ENCODE data around the gene CARMIL1. TPM values are rescaled to one million over a fixed set of nuclear protein-coding genes. Genes with fewer than 3 reads are reported as not detected.

Gene CARMIL1
- total and polyA plus RNA-seq, 2 of the 8 experiments (the other 6 are each of a cell fraction or from before 2014, with no cell fraction given), result 20.3 to 40.4 TPM

DNA sequence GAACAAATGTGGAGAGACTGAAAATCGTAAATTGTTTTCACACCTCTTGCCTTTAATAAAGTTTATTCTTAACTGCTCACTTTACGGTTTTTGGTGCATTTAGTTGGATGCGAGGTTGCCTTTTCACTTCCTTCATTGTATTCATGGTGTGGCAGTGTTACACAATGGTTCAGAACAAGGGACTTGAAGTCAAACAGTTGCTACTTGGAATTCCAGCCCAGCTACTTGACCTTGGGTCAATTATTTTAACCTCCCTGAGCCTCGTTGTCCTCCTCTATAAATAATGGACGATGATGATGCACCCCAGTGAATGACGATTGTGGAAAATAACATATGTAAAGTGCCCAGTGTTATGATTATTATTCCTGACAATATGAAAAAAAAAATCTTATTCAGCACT, 72.3 kb downstream of the CARMIL1 start:
- Histone ChIP-seq H3K4me3 (ENCODE audit: extremely low read depth in 1 of 4, insufficient read depth in 2 of 4, low read depth in 3 of 4, low read length in 4 of 4) (no peak overlapping the region), H3K27me3 (replicated peaks in 1 of 4; ENCODE audit: control insufficient read depth in 3 of 4, extremely low read depth in 1 of 4, insufficient read depth in 3 of 4, low read length in 3 of 4) (no peaks in the 10 kb centered on the region), H3K27ac (ENCODE audit: low read depth, low read length) (no peak overlapping the region), H2AFZ (ENCODE audit: low read length) (no peak overlapping the region), H4K20me1 (replicated peaks in 1 of 2; ENCODE audit: control insufficient read depth in 1 of 2, insufficient read depth in 2 of 2, low read length in 2 of 2) (peaks cover 0 to 2% of the 10 kb centered on the region in 2 experiments), H3K23ac (ENCODE audit: insufficient read length) (no peak overlapping the region), H2BK15ac (ENCODE audit: low read length) (no peak overlapping the region), H3K4me2 (ENCODE audit: insufficient read depth in 1 of 2, low read depth in 2 of 2, low read length in 2 of 2) (no peak overlapping the region), H2AK5ac (ENCODE audit: low read depth, low read length) (no peak overlapping the region), H2BK5ac (ENCODE audit: low read depth, low read length) (no peak overlapping the region), H4K91ac (replicated peaks; ENCODE audit: insufficient read length, low read length) (no peak overlapping the region), H3K4ac (replicated peaks; ENCODE audit: insufficient read length, low read depth, low read length) (no peak overlapping the region), H4K5ac (ENCODE audit: insufficient read length, low read depth, low read length) (no peak overlapping the region), H3K9ac (replicated peaks in 1 of 4; ENCODE audit: extremely low read depth in 1 of 4, low read depth in 3 of 4, low read length in 3 of 4) (no peak overlapping the region), H3K79me1 (ENCODE audit: low read depth, low read length) (peaks cover 2% of the 10 kb centered on the region; the same call in 1 of the 2 replicates), H3K56ac (replicated peaks; ENCODE audit: insufficient read length, low read depth, low read length) (no peak overlapping the region), H2BK12ac (ENCODE audit: low read depth, low read length) (no peak overlapping the region), H3K18ac (ENCODE audit: extremely low read depth, low read length) (no peak overlapping the region), H4K8ac (ENCODE audit: extremely low read depth, insufficient read depth, low read length) (no peak overlapping the region), H3K9me3 (ENCODE audit: insufficient read depth in 2 of 2, low read depth in 1 of 2, low read length in 1 of 2) (no peaks in the 10 kb centered on the region), H2BK20ac (ENCODE audit: low read length) (no peak overlapping the region), H3K4me1 (replicated peaks in 1 of 4; ENCODE audit: control insufficient read depth in 3 of 4, insufficient read depth in 4 of 4, low read length in 3 of 4) (no peaks in the 10 kb centered on the region), H3K79me2 (ENCODE audit: control insufficient read depth in 1 of 2, insufficient read depth in 2 of 2, low read length in 2 of 2) (peaks cover 0 to 79% of the 10 kb centered on the region in 2 experiments; a peak in 3 of 4 replicates), H3K36me3 (ENCODE audit: control insufficient read depth in 2 of 4, insufficient read depth in 4 of 4, low read length in 3 of 4) (no peaks in the 10 kb centered on the region), H2BK120ac (replicated peaks; ENCODE audit: low read depth, low read length) (no peak overlapping the region), H3K14ac (ENCODE audit: insufficient read length) (no peak overlapping the region), H3K23me2 (ENCODE audit: low read depth, low read length) (no peaks in the 10 kb centered on the region)
- ChIA-PET CTCF (ENCODE audit: partially characterized antibody) (interaction anchor here (1.0 to 5.0 kb wide), 3 partner anchors 9 to 64 kb away, joined by 3 to 37 read pairs (median 5); no protein-coding TSS in a partner anchor), POLR2A (ENCODE audit: partially characterized antibody) (no interaction called here)
- no peak for TF ChIP-seq TAF7 (optimal IDR thresholded peaks at IDR 0.05; ENCODE audit: borderline replicate concordance, low read depth, low read length)
- no peak for TF ChIP-seq GABPA (IDR thresholded peaks at IDR 0.05; ENCODE audit: borderline replicate concordance, insufficient read depth, low read length)
- TF ChIP-seq MAFK (IDR thresholded peaks at IDR 0.05; ENCODE audit: low read depth, low read length), result no peak
- no peak for TF ChIP-seq SIX5 (IDR thresholded peaks at IDR 0.05; ENCODE audit: low read depth, low read length)
- TF ChIP-seq POU5F1 (IDR thresholded peaks at IDR 0.05; ENCODE audit: low read depth, low read length), result no peak
- TF ChIP-seq SAP30 (IDR thresholded peaks at IDR 0.05; ENCODE audit: insufficient read depth, insufficient replicate concordance, low read length), result no peak
- TF ChIP-seq TCF12 (IDR thresholded peaks at IDR 0.05; ENCODE audit: low read depth, low read length), result no peak
- TF ChIP-seq SP4 (IDR thresholded peaks at IDR 0.05; ENCODE audit: low read length), result no peak
- no peak for TF ChIP-seq KDM4A (IDR thresholded peaks at IDR 0.05; ENCODE audit: low read depth, low read length, severe bottlenecking)
- TF ChIP-seq RXRA (IDR thresholded peaks at IDR 0.05; ENCODE audit: insufficient read depth, low read depth, low read length), result no peak
- TF ChIP-seq EGR1 (IDR thresholded peaks at IDR 0.05; ENCODE audit: borderline replicate concordance, low read depth, low read length), result no peak
- TF ChIP-seq NANOG (IDR thresholded peaks at IDR 0.05; ENCODE audit: insufficient read depth, low read depth, low read length, poor library complexity, severe bottlenecking), result no peak
- no peak for TF ChIP-seq CTBP2 (IDR thresholded peaks at IDR 0.05; ENCODE audit: borderline replicate concordance, insufficient read depth, insufficient read length, low read length)
- no peak for TF ChIP-seq TAF1 (IDR thresholded peaks at IDR 0.05; ENCODE audit: low read depth, low read length)
- no peak for TF ChIP-seq CEBPB (IDR thresholded peaks at IDR 0.05; ENCODE audit: low read depth, low read length)
- DNase-seq (ENCODE audit: low read depth in 1 of 2, low spot score in 2 of 2), result no peak
- no peak for FAIRE-seq
- 89% methylated on average over 6 of the region's 6 CpGs; no CpG with 5 or more reads in 1 of the 2 experiments for WGBS, 2 experiments (ENCODE audit: extremely low coverage in 1 of 2, insufficient coverage in 1 of 2, insufficient read length in 1 of 2, insufficient replicate concordance in 2 of 2, low coverage in 1 of 2, low lambda C conversion rate in 2 of 2, missing lambda C conversion rate in 1 of 2)

Data from H1 (cell line).